OCI-M1 (cell line): ENCODE results near the gene DNAJB4.
"Not testable (repeated sequence)": the region's sequence is repeated elsewhere in the genome, so short reads cannot be mapped to it uniquely, and the experiment has no call there.

ENCODE experiments used
- DNase-seq: peaks from one replicate; lab custom pipeline; 2025; lab: John Stamatoyannopoulos, UW

Gene DNAJB4

DNA sequence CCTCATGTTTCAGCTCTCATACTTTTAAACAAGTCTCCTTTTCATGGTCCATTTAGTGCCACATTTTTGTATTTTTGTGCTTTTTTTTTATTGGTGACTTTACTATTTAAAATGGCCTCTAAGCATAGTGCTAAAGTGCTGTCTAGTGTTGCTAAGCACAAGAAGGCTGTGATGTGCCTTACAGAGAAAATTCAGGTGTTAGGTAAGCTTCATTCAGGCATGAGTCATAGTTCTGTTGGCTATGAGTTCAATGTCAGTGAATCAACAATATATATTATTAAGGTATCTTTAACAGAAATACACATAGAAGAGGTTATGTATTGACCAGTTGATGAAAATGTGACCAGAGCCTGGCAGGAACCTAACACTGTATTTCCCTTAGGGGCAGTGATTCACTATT, 13.1 kb upstream of the DNAJB4 start:
- DNase-seq, result no peak

DNA sequence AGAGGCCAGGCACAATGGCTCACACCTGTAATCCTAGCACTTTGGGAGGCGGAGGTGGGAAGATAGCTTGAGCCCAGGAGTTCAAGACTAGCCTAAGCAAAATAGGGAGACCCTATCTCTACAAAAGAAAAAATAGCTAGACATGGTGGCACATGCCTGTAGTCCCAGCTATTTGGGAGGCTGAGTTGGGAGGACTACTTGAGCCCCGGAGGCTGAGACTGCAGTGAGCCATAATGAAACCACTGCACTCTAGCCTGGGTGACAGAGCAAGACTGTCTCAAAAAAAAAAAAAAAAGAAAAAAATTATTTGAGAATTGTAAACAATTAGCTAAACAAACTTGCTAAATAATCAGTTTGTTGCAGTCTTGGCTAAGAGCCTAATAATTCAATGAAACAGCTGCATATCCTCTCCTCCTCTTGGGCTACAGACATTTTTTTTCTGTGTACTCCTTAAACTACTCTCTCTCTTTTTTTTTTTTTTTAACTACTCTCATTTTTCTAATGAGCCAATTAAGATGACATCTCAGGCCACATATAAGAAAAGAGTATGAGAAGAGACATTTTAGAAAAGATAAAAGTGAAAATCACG, 10.5 kb upstream of the DNAJB4 start:
- no peak for DNase-seq

DNA sequence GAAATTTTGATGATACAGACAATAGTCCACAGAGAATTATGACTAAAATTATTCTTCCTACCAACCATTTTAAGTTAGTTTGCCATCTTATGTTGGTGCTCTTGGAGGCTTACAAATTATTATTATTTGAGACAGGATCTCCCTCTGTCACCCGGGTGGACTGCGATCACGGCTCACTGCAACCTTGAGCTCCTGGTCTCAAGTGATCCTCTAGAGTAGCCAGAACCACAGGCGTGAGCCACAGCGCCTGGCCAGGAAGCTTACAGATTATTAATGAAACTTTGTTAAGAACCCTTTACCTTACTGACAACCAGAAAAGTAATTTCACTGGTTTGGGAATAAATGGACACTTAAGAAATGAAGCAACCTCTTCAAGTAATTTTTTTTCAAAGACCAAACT, 8.0 kb upstream of the DNAJB4 start:
- no peak for DNase-seq

DNA sequence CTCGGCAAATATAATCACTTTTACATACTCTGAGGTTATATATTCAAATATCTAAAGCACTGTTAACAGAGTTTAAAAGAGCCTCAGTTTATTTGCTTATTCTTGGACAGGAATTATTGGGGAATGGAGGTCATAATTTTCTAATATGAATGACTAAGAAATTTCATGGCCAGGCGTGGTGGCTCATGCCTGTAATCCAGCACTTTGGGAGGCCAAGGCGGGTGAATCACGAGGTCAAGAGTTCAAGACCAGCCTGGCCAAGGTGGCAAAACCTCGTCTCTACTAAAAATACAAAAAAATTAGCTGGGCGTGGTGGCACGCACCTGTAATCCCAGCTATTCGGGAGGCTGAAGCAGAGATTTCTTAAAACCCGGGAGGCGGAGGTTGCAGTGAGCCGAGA, 4.2 kb upstream of the DNAJB4 start:
- not testable (repeated sequence) for DNase-seq

DNA sequence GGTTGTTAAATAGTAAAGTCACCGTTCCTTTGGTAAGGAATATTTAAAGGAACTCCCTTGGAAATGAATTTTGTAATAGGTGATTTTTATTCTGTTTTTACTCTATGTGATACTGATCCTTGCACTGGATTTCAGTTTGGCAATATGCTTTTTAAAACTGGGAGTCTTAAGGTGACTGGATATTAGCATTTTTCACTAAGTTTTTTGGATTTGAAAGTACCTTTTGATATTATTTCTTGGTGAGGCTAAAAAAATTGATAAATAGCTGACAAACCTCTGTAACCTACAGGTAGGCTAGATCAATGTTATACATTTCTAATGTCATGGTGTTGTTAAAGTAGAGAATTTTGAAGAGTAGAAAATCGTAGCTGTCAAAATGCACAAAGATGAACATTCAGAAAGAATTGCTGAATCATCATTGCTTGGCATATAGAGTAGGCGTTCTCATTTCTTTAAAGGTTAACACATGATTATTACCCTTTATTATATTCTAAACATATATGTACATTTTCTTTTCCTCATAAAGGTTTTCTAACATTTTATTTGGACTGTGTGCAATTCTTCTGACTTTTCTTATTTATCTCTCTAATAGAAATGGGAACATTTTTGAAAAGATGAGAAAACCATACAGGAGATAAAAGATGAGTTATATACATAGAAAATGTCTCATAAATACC, 1.5 kb upstream of the DNAJB4 start:
- DNase-seq, result peak; percentile 82

DNA sequence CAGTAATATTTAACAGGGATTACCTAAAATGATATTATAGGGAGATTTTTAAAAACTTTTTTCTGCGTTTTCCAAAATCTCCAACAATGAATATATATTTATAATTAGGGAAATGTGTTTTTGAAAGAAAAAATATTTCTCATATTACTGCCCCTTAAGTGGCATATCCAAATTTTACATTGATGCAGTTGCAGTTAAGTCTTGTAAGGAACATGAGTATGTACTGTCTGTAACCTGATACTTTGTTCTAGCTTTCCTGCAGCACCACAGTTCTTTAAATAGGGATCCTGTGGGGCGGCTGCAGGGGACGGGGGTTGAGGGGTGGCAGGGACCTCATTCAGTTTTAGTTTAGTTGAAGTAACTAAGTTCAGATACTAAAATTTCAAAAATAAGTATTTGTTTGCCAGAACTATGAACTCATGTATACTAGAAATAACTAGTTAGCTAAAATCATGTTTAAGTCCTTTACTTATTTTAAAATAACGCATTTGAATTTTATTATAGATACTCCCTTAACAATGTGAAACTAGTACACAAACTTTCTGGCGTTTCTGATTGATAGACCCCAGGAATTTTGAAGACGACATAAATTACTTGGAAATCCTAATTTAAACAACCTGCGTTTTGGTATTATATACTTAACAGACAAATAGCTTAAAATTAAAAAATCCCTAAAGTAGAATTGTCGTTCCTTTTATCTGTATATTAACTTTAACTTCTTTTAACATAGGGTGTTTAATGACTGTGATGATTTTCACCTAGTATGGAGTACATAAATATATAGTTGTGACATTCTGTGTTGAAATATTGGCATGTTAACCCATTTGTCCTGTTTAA, 639 bp upstream of the DNAJB4 start:
- DNase-seq, result peak; percentile 98

DNA sequence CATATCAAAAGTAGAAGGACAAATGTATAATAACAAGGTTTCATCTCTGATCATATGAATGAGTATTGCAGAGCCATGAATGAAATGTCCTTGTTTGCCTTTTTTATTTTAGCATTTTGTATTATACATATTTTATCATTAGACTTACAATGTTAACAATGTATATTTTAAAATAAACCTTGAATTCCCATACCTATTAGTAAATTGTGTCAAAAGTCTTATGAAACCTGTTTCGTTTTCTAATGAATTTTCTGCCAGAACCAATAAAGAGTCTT, 646 bp downstream of the DNAJB4 start:
- no peak for DNase-seq

DNA sequence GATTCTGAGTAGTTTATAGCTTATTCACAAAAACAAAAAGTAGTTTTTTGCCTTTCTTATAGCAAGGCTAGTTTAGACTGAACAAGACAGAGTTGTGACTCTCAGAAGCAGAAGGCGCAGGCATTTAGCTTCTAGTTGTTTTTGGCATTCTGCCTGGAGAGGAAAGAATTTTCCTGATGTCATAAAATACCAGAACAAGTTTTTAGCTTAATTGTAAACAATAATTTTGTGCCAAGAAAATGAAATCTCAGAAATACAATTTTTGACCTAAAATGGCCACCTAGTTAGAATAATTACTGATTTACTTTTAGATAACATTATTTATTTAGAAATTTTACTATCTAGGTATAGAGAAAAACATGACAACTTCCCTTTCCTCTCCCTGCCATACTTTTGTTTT, 1.0 kb downstream of the DNAJB4 start:
- peak; percentile 78 for DNase-seq

DNA sequence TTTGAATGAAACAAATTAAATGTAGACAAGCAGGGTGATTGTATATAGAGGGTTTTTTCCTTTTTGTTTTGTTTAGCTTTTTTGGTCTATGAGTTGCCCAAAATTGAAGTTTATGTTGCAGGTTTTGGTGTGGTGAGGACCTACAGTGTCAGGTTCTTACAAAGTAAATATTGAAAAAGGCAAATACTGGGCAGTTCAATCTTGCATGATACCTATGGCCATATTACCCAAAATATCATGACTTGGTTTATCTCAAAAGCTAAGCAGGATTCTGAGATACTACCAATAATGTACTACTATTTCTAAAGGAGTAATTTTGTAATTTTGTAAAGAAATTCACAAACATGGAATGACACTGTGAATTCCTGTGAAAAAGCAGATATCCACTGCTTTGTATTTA, 1.8 kb downstream of the DNAJB4 start:
- peak; percentile 44 for DNase-seq

DNA sequence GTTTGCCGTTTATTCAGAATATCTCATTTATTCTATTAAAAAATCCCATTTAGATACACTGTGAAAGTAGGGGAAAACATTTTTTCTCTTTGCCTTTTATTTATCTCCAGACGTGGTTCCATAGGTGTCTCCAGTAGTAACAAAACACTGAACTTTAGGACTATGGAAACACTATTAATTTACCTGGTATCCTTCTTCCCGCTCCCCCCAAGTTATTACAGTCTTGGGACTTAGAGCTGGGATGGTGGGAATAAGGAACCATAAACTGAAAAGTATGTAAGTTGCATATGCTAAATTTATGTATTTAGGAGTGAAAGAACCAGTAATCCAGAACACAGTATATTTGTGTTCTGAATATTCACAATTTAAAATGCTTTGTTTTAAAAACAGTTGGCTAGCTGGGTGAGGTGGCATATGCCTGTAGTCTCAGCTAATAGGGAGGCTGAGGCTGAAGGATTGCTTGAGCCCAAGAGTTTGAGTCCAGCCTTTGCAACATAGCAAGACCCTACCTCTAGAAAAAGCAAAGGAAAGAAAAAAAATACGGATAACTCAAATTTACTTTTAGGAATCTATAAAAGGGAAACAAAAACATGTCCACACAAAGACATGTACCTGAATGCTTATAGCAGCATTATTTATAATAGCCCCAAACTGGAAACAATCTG, 3.1 kb downstream of the DNAJB4 start:
- no peak for DNase-seq

DNA sequence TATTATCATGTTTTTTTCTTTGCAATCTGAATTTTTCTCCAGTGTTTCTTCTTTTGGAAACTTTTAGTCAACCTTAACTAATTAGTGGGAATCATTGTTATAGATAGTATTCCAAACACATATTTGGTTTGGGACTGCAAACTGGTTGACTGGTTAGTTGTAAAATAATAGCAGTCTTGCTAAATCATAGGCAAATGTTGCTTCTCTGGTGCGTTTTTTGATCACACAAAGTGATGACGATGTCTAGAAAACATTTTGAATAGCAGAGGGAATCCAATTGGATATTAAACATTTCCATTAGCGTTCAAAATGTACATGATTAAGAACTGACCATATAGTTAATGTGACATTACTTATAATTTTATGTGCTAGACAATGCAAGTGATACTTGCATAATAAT, 4.5 kb downstream of the DNAJB4 start:
- no peak for DNase-seq

DNA sequence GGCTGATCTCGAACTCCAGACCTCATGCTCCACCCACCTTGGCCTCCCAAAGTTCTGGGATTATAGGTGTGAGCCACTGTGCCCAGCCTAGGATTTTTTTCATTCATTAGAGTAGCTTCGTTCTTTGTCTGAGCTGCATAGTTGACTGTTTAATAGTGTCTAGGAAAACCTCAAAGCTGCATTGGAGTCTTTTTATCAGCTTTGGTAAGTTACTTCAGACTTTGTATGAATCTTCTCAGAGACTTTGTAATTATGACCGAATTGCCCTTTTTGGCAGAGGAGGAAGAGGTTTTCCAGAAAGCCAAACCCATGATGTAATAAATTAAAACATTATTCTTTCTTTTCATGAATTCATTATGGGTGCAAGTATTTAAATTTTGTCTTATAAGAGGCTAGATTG, 5.1 kb downstream of the DNAJB4 start:
- no peak for DNase-seq

DNA sequence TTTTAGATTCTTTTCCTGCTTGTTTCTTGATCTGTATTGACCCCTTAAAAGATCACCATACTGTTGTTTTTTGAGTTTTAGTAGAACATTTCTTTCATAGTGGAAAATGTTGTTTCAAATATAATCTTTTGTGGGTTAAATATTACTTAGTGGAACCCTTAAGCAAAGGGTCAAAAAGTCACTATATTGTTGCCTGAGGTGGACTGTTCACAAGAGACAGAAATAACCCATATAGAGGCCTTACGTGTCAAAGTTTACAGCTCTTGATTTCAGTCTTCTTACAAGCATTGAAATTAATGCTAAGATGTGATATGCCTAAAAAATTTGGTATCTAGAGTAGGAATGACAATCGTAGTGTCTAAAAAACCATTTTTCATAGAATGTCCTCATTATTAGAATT, 6.3 kb downstream of the DNAJB4 start:
- DNase-seq, result no peak

DNA sequence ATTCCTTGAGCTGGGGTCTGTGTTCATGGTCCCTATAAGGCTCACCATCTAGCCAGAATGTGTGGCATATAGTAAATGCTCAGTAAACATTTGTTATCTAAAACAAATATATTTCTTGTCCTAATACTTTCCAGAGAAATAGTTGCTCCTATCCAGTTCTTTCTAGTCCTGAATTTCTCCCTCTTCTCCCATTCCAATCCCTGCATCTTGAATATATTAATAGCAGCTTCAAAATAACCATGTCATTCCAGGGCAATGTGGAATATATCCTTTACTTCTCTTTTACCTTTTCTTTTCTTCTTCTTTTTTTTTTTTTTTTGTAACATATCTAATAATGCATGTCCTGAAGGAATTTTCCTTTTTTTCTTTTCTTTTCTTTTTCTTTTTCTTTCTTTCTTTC, 10.4 kb downstream of the DNAJB4 start:
- DNase-seq, result no peak

DNA sequence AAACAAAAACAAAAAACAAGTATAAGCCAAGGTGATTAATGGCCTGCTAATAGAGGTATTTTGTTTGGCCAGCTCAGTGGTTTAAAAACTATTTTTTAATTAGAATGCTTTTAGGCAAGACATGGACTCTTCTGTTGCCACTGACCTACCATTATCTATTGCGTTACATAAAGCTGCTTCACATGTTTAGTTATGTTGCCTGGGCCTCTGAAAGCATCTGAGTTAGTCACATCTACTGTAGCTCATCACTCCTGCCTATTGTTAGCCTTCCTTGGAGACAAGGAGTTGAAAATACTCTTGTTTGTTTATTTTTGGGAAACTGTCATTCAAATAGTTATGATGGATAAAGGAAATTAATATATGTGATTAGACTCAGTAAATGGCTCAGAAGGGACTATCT, 14.3 kb downstream of the DNAJB4 start:
- DNase-seq, result no peak

DNA sequence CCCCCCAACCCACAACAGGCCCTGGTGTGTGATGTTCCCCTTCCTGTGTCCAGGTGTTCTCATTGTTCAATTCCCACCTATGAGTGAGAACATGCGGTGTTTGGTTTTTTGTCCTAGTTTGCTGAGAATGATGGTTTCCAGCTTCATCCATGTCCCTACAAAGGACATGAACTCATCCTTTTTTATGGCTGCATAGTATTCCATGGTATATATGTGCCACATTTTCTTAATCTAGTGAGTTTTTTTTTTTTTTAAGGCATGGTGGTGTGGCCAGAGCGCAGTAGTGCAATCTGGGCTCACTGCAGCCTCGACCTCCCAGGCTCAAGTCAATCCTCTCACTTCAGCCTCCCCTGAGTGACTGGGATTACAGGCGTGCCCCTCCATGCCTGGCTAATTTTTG, 16.4 kb downstream of the DNAJB4 start:
- not testable (repeated sequence) for DNase-seq

DNA sequence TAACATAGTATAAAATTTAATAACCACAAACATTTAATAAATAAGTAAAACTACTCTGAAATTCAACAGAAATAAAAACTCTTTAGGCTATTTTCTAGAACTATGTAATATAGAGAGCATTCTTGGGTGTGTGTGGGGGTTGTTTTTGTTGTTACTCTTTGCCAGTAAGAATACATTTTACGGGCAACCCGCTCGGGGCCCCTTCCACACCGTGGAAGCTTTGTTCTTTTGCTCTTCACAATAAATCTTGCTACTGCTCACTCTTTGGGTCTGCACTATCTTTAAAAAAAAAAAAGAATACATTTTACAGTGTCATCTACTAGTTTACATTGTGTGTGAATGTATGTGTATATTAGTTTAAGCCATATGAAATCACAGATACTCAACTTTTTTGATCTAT, 25.1 kb downstream of the DNAJB4 start:
- no peak for DNase-seq

DNA sequence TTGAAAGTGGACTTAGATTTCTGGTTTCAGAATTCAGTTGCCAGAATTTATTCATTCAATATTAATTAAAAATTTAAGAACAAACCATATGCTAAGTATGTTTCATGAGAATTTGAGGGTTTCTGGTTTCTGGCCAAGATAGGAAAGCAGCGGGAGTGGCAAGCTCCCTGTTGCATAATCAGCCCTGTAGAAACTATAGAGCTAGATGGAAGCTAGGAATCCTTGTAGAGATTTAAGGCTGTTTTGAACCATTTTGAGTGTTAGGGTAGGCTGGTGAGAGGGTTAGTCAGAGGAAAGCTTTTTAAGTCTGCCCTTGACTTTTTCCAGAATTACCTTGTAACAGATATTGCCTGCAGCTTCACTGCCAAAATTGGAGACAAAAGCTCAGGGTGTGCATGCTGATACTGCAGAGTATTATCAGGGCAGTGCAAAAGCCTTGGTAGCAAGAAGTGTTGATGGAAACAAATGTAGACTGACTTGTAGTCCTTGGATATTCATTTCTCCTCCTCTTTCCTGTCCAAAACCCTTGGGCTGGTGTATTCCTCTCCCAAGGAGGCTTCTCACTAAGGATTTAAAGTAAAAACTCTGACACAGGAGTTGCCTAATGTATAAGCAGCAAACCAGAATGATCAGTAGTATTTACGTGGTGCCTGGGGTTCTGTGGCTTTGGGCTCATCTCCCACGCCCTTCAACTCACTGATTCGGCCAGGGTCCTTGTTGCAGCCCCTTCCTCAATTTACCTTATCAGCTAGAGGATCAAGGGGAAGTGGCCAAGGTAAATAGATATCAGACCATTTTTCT, 28.5 kb downstream of the DNAJB4 start:
- DNase-seq, result peak; percentile 58

DNA sequence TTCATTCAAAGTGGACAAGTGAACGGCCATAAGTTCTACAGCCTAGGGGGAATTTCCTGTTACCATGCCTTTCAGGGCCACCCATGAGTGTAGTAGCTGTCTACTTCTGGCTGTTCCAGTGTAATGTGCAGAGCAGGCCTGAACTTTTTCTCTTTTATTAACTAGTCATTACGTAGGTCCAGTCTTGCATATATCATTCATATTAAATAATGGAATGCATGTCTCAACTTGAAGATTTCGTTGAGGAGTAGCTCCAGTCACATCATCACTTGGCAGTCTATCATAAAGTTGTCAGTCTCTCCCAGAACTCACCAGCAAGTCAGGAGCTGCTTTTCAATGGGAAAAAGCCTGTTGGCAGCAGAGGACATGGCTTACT, 29.0 kb downstream of the DNAJB4 start:
- DNase-seq, result no peak

DNA sequence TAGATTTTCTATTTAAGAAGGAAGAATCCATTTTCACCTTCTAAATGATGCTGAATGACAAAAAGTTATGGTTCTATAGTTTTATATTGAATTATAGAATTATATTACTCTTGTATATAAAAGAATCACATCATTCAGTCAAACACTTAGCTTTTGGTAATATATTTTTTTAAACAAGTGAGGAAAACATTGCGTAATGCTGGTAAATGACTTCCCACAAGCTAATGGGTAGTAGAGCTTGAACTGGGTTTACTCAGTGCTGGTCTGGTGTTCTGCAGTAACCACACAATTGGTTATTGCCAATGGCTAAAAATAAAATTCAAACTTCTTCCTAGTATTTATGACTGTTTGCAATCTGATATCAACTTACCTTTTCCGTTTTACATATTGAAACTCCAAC, 30.4 kb downstream of the DNAJB4 start:
- DNase-seq, result no peak

DNA sequence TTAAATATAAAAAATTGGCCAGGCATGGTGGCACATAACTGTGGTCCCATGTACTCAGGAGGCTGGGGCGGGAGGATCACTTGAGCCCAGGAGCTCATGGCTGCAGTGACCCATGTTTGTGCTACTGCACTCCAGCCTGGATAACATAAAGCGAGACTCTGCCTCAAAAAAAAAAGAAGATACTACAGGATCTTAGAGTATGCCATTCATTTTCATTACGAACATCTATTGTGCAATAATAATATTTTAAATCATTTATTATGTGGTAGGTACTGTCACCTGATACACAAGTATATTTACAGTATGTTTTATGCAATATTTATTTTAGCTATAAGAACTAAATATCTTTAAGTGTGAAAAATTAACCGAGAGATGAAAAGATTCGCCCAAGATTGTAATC, 31.7 kb downstream of the DNAJB4 start:
- no peak for DNase-seq

DNA sequence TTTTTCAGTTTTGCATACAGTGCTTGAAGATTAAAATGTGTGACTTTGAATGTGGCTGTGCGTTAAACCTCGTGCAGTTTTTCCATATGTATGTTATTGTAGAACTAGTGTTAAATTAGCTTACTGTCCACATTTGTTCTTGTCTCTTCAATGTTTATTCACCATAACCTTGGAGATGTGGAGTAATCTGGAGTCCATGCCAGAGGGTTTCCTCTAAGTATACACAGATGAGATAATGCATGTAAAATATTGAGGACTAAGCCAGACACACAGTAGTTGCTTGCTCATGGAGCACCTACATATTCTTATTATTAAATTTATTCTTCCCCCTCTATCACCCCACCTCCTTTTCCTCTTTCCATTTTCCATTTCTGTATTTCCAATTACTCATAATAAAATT, 33.3 kb downstream of the DNAJB4 start:
- no peak for DNase-seq
